GM19328 (cell line): Measurements from ENCODE around the gene ENTHD1.
"Not testable (repeated sequence)": the region's sequence is repeated elsewhere in the genome, so short reads cannot be mapped to it uniquely, and the experiment has no call there.

Source experiments
- ATAC-seq: cut with Tn5 transposase; IDR thresholded peaks from one replicate; pipeline ENCODE4 v1.9.1; 2021; ENCODE audit warnings: mild to moderate bottlenecking, moderate library complexity; ENCODE audit not compliant: unreplicated experiment

Gene ENTHD1

DNA sequence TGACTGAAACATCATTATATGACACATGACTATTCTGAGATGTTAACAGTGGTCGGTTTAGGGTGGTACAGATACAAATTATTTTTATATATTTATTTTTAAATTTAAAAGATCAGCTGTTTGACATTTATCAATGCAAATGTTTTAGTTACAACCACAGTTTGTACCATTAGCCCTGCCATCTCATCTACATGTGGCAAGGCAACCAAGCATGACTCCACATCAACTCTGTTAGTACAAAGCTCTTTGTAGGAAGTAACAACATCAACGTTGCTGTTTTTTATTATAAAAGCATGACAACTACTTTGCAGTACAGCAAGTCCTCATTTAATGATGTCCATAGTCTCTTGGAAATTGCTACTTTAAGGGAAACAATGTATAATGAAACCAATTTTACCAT, 40.8 kb downstream of the ENTHD1 start:
- no peak for ATAC-seq

DNA sequence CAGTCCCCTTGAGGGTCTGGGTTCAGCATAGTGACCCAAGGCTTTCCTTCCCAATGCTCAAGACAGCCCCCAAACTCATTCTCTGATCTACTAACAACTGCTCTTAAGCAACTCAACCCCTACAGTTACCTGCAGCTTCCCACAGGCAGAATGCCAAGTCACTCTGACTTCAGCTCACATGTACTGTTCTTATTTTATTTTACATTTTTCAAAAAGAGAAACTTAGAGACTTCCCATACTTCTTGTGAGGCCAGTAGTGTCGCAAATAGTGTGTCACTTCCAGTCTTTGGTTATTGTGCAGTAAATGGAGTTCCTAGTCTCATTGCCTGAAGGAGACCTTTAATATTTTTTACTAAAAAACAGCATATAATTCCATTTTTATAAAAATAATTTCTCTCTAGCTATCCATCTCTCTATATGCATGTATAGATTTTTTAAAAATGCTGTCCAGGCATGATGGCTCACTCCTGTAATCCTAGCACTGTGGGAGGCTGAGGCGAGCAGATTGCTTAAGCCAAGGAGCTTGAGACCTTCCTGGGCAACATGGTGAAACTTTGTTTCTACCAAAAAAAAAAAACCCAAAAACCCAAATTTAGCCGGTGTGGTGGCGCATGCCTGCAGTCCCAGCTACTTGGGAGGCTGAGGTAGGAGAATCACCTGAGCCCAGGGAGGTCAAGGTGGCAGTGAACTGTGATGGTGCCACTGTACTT, 41.8 kb downstream of the ENTHD1 start:
- ATAC-seq = no peak

- no peak for ATAC-seq
These were observed 46.1 kb downstream of the ENTHD1 start for GRCh38 chr22:39847477-39847876.

GRCh38 chr22:39846539-39846938, 47.0 kb downstream of the ENTHD1 start:
- ATAC-seq = not testable (repeated sequence)

DNA sequence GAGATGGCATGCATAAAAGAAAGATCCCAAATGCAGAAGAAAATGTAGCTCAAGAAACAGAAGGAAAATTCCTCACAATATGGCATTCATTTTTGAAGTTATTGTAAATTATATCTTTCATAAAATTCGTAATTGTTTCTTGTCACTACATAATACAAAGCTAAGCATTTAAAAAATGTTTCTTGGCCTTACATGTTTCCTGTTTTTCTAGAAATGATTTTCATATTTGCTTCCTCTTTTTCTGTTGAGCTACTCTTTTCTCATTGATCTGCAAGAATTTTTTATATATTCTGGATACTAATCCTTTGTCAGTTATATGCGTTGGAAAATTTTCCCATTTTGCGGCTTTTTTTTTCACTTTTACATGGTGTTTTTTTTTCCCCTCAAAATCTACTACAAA, 48.0 kb downstream of the ENTHD1 start:
- ATAC-seq = no peak

DNA sequence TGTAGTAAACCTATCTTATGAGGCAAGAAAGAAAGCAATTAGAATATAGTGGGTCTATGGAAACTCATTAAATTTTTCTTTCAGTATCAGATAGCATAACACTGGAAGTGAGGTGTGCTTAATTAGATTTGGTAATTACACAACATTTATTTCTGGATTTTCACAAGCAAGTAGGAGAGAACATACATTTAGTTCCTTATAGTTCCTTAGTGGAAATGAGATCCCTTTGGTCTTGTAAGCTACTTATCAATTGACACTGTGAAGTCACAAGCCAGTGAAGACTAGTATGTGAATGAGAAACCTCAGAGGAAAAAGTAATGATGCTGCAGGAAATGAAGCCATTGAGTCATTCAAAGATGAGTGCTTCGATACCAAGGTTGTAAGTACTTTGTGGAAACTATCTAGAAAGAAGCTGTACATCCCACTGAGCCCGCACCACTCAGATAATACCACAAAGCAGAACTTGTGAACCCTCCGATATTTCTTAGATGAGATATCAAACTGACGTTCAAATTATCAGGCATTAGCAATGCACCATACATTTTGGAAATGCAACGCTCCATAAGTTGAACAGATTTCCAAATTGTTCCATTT, 53.5 kb downstream of the ENTHD1 start:
- no peak for ATAC-seq

GRCh38 chr22:39839204-39839603, 54.4 kb downstream of the ENTHD1 start:
- no peak for ATAC-seq

DNA sequence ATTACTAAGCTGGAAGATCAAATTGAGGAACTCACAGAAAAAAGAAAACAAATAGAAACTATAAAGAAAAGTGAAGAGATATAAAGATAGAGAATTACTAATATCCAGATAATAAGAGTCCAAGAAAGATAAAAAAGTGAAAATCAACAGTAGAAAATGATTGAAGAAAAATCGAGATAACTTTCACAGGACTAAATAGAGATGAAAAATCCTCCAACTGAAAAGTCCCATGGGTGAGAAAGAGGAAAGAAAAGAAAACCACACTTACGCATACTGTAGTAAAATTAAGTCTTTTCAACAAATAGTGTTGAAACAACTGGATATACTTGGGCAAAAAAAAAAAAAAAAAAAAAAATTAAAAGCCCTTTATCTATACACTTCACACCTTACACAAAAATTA, 60.0 kb downstream of the ENTHD1 start:
- no peak for ATAC-seq

- ATAC-seq = no peak
These were observed 60.5 kb downstream of the ENTHD1 start for GRCh38 chr22:39833093-39833492.

DNA sequence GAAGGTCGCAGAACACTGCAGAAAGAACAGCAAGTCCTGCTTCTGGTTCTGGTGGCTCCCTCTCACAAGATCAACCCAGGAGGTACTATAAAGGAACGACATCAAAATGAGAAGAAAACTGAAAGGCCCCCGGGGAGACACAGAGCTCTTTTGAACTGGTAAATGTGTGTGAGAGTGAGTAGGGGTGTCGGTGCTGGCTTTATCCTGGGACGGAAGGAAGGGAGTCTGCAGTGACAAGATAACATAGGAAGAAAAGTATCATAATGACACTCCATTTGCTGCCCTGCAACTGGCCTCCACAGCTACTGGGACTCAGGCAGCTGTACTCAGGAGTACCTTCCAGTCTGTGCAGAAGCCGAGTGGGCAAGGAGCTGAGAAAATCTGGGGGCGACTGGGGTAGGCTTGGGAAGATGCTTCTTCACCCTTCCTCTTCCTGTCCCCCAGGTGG, 60.9 kb downstream of the ENTHD1 start:
- ATAC-seq = no peak

GRCh38 chr22:39825661-39826102, 67.9 kb downstream of the ENTHD1 start:
- ATAC-seq = peak; percentile 51

- no peak for ATAC-seq
These were observed 72.6 kb downstream of the ENTHD1 start for GRCh38 chr22:39821008-39821407.

DNA sequence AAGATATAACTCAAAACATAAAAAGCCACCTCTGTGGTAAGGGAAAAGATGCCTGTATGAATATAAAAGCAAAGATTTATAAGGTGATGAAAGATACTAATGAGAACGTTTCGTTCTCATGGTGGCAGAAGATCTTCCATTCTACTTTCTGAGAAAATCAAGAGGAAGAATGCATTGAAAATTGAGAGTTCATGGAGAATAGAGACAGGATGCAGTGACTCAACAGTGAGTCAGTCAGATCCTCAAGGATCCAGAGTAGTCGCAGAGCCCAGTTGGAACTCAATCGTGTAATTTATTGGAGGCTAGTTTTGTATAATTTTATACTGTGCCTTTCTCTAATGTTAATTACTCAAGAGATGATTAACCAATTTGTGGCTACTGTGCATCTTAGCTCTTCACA, 73.3 kb downstream of the ENTHD1 start:
- ATAC-seq = no peak

DNA sequence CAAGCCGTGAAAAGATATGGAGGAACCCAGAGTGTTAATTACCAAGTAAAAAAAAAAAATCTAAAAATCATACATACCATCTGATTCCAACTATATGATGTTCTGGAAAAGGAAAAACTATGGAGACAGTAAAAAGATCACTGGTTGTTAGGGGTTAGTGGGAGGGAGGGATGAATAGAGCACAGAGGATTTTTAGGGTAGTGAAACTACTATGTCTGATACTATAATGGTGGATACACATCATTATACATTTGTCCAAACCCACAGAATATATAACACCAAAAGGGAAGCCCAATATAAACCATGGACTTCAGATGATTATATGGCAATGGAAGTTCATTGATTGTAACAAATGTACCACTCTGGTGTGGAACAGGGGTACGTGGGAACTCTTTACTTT, 74.1 kb downstream of the ENTHD1 start:
- no peak for ATAC-seq

GRCh38 chr22:39818094-39818493, 75.5 kb downstream of the ENTHD1 start:
- ATAC-seq = no peak

- ATAC-seq = no peak
These were observed 77.6 kb downstream of the ENTHD1 start for GRCh38 chr22:39815932-39816331.

GRCh38 chr22:39814899-39815298, 78.7 kb downstream of the ENTHD1 start:
- ATAC-seq = no peak

DNA sequence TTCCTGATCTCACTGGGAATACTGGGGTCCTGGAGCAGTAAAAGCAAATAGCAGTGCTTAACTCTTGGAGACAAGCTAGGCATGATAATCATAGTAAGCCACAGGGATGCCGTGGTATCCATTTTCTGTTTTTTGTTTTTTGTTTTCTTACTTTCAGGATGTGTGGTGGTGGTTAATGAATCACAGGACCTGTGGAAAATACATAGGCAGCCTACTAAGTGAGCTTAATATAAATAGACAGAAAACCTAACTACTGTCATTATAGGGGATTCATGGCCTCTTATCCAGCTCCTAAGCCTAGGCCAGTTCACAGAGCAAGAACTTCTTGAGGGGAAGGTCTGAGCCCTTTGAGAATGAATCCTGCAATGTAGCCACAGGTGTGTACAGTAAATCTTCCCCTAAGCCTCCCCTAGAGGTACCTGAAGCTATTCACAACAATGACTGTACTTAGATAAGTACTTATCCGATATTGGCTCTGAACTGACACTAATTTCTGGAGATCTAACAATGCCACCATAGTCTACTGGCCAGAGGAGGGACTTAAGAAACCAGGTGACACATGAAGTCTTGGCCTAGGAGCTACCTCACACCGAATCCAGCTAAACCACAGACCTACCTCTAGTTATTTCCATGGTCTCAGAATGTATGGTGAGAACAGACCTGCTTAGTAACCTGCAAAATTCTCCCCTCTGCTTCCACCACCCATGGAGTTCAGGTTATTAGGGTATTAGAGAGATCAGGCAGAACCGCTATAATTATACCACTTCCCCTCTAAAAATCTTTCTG, 83.6 kb downstream of the ENTHD1 start:
- ATAC-seq = no peak

DNA sequence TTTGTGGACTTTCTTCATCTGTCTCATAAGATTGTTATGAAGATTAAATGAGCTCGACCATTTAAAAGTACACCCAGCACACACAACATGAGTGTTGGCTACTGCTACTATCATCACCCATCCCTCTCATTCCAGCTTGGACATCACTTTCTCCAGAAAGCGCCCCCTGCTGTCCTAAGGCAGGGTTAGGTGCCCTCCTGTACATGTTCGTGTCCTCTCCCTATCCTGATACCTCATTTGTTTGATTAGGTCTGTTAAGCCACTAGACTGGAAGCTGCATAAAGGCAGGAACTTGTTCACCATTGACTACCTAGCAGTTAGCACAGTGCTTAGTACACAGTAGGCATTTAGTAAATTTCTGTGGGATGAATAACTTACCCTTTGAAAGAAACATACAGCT, 85.5 kb downstream of the ENTHD1 start:
- no peak for ATAC-seq

DNA sequence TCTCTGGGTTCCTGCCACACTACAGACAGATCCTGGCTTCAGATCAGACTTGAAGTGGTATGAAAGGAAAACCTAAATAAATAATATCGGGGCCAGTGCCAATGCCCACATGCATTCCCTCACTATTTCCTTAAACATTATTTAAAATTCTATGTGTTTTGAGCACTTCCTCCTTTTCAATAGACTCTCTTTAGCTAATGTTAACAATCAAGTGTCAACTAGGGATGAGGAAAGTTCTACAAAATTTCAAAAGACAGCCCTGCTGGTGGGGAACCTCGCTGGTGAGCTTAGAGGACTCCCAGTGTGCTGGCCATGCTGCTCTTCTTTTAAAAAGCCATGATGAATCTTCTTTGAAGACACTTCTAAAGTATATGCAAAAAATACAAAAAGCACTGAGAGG, 87.5 kb downstream of the ENTHD1 start:
- no peak for ATAC-seq

DNA sequence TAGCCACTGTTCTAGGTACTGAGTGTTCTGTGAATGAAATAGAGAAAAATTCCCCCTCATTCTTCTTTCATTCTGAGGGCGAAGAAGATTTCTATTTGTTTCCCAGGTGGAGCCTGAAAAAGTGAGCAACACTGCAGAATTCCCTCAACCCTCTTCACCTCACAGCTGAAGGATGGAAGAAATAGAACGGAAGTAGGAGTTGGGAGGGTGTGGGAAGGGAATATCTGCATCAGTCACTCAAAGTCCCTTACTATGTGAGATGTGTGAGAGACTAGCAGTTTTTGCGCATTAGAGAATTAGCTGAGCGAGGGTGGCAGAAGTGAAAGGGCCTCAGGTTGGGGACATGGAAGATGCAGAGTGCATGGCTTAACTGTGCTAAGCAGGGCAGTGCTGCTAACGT, 88.4 kb downstream of the ENTHD1 start:
- no peak for ATAC-seq

DNA sequence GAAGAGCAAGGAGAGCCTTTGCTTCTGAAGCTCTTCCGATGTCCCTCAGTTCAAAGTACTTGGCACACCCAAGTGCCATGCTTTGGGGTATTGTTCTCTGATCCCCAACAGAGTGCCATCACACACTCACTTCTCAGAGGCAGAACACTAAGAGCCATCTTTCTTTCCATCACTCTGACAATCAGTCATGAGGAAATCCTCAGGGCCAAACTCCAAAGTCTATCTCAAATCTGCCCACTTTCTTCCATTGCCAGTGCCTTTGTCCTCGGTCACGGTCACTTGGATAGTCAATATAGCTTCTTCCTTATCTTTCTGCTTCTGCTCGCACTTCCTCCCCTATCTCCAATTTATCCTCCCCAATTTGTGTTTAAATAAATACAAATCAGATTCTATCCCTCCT, 90.9 kb downstream of the ENTHD1 start:
- no peak for ATAC-seq
